ENCODE results near the gene COL1A2. TPM values are rescaled to one million over a fixed set of nuclear protein-coding genes. Genes with fewer than 3 reads are reported as not detected.

COL1A2 gene
- total RNA-seq, 1 donor from 2014 or later = 169 TPM

- H3K27ac Mint-ChIP-seq (ENCODE audit: unreplicated experiment) = no peak overlapping the region
- H3K27me3 Mint-ChIP-seq (ENCODE audit: unreplicated experiment) = no peaks in the 10 kb centered on the region
- H3K4me1 Mint-ChIP-seq (ENCODE audit: unreplicated experiment) = no peaks in the 10 kb centered on the region
- no peak for TF ChIP-seq CTCF (IDR thresholded peaks at IDR 0.05; ENCODE audit: unreplicated experiment)
- no peak for DNase-seq (ENCODE audit: low spot score)
- no peaks in the 10 kb centered on the region for H3K9me3 Mint-ChIP-seq (ENCODE audit: unreplicated experiment)
- no peak overlapping the region for H3K4me3 Mint-ChIP-seq (ENCODE audit: unreplicated experiment)
- H3K36me3 Mint-ChIP-seq (ENCODE audit: low read depth, unreplicated experiment) = no peaks in the 10 kb centered on the region
Observed at GRCh38 chr7:94422136-94422535, 27.4 kb downstream of the COL1A2 start.

GRCh38 chr7:94422827-94423460 is 28.2 kb downstream of the COL1A2 start:
- Mint-ChIP-seq H3K36me3 (ENCODE audit: low read depth, unreplicated experiment) (no peaks in the 10 kb centered on the region), H3K27me3 (ENCODE audit: unreplicated experiment) (no peaks in the 10 kb centered on the region), H3K9me3 (ENCODE audit: unreplicated experiment) (no peaks in the 10 kb centered on the region), H3K4me1 (ENCODE audit: unreplicated experiment) (no peaks in the 10 kb centered on the region), H3K4me3 (ENCODE audit: unreplicated experiment) (no peak overlapping the region), H3K27ac (ENCODE audit: unreplicated experiment) (no peak overlapping the region)
- no peak for TF ChIP-seq CTCF (IDR thresholded peaks at IDR 0.05; ENCODE audit: unreplicated experiment)
- DNase-seq (ENCODE audit: low spot score) = no peak

- Mint-ChIP-seq H3K9me3 (ENCODE audit: unreplicated experiment) (no peaks in the 10 kb centered on the region), H3K36me3 (ENCODE audit: low read depth, unreplicated experiment) (peaks cover 3% of the 10 kb centered on the region), H3K4me1 (ENCODE audit: unreplicated experiment) (no peaks in the 10 kb centered on the region), H3K4me3 (ENCODE audit: unreplicated experiment) (no peak overlapping the region), H3K27me3 (ENCODE audit: unreplicated experiment) (no peaks in the 10 kb centered on the region), H3K27ac (ENCODE audit: unreplicated experiment) (no peak overlapping the region)
- no peak for DNase-seq (ENCODE audit: low spot score)
- TF ChIP-seq CTCF (IDR thresholded peaks at IDR 0.05; ENCODE audit: unreplicated experiment) = no peak
Observed at GRCh38 chr7:94423863-94424735, 29.4 kb downstream of the COL1A2 start.

GRCh38 chr7:94425546-94425945 is 30.9 kb downstream of the COL1A2 start:
- no peaks in the 10 kb centered on the region for H3K27me3 Mint-ChIP-seq (ENCODE audit: unreplicated experiment)
- peaks cover 5% of the 10 kb centered on the region for H3K36me3 Mint-ChIP-seq (ENCODE audit: low read depth, unreplicated experiment)
- TF ChIP-seq CTCF (IDR thresholded peaks at IDR 0.05; ENCODE audit: unreplicated experiment) = no peak
- H3K9me3 Mint-ChIP-seq (ENCODE audit: unreplicated experiment) = no peaks in the 10 kb centered on the region
- no peak for DNase-seq (ENCODE audit: low spot score)
- H3K4me1 Mint-ChIP-seq (ENCODE audit: unreplicated experiment) = no peaks in the 10 kb centered on the region
- H3K4me3 Mint-ChIP-seq (ENCODE audit: unreplicated experiment) = no peak overlapping the region
- no peak overlapping the region for H3K27ac Mint-ChIP-seq (ENCODE audit: unreplicated experiment)
